GM12891 (cell line): Measurements from ENCODE around the gene HOXD12.
A peak's percentile ranks its signal among the peaks of the same experiment; 100 is the strongest.

Experiments used
- DNase-seq: peaks from one replicate; pipeline ENCODE4 v3.0.0; 2011; ENCODE audit warnings: low spot score; ENCODE audit not compliant: insufficient read length
- FAIRE-seq: peaks from 2 replicates; lab custom pipeline; 2011; peaks lifted over from hg19 to GRCh38; lab: Jason Lieb, UNC
- PAX5 ChIP-seq: IDR thresholded peaks from 2 replicates; pipeline ENCODE4 v1.6.1; 2011; ENCODE audit warnings: low read length, moderate library complexity, mild to moderate bottlenecking; ENCODE audit not compliant: insufficient read depth, severe bottlenecking
- POLR2A ChIP-seq: IDR thresholded peaks from 2 replicates; pipeline ENCODE4 v1.6.1; 2011; ENCODE audit warnings: low read depth, low read length, control low read depth
- POLR2AphosphoS5 ChIP-seq: IDR thresholded peaks from 2 replicates; pipeline ENCODE4 v1.6.1; 2011; ENCODE audit warnings: low read depth, low read length, control low read depth
- POU2F2 ChIP-seq: IDR thresholded peaks from 2 replicates; pipeline ENCODE4 v1.6.1; 2011; ENCODE audit warnings: low read depth, mild to moderate bottlenecking, control low read depth, low read length, moderate library complexity
- SPI1 ChIP-seq: IDR thresholded peaks from 2 replicates; pipeline ENCODE4 v1.6.1; 2011; ENCODE audit warnings: low read depth, low read length, control low read depth
- TAF1 ChIP-seq: IDR thresholded peaks from 2 replicates; pipeline ENCODE4 v1.6.1; 2011; ENCODE audit warnings: low read depth, low read length, control low read depth

HOXD12 gene

GRCh38 chr2:176093145-176093897, 6.3 kb upstream of the HOXD12 start:
- DNase-seq: no peak
- no peak for FAIRE-seq

DNA sequence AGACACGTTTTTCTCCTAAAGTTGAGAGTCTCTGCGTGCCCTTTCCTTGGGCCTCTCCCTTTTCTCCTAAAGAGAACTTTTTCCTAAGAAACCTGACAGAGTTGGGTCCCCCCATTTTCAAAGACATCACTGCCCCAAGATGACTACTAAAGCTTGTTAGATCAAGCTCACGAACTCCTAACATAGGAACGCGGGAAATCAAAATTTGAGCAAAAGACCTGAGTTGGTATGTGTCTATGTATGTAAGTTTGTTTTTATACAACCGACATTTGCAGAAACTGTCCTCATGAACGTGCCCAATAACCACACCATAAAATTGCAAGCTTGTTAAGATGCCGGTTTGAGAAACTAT, 5.7 kb upstream of the HOXD12 start:
- FAIRE-seq (no peak), DNase-seq (no peak)
- no peak for TF ChIP-seq PAX5
- no peak for TF ChIP-seq POLR2AphosphoS5
- no peak for TF ChIP-seq POLR2A

More at GRCh38 chr2:176093145-176093897, 6.3 kb upstream of the HOXD12 start:
- TF ChIP-seq POU2F2 (no peak), POLR2A (no peak), POLR2AphosphoS5 (no peak), SPI1 (no peak), TAF1 (no peak), PAX5 (no peak)

- FAIRE-seq (no peak), DNase-seq (no peak)
- no peak for TF ChIP-seq SPI1
- no peak for TF ChIP-seq PAX5
- no peak for TF ChIP-seq POU2F2
- TF ChIP-seq POLR2A: no peak
- TF ChIP-seq POLR2AphosphoS5: no peak
- TF ChIP-seq TAF1: no peak
Measured at GRCh38 chr2:176094349-176094748, 5.2 kb upstream of the HOXD12 start.

DNA sequence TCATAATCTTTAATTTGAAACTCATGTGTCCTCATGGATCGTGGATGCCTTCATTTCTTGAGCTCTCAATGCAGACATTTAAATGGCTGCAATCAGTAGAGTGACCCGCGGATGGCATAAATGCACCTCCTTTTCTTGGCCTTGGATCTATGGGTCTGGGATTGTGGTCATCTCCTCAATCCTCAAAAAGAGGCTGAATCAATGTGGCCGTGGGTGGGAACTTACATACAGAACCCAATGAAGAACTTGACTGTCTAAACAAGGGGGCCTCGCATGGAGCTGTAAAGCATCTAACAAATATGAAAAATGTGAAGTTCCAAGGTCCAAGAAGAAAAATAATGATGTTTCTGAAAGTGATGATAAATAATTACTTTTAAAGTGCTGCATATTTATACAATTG, 4.2 kb upstream of the HOXD12 start:
- DNase-seq: no peak
- TF ChIP-seq POU2F2 (no peak), TAF1 (no peak), POLR2A (no peak), POLR2AphosphoS5 (no peak), PAX5 (no peak), SPI1 (no peak)
- no peak for FAIRE-seq

- no peak for DNase-seq
- TF ChIP-seq POLR2AphosphoS5 (no peak), SPI1 (0 out of 2 replicates have a peak, but pooled peaks have one; percentile 10), TAF1 (no peak)
- no peak for FAIRE-seq
Measured at GRCh38 chr2:176096243-176096985, 3.2 kb upstream of the HOXD12 start.

DNA sequence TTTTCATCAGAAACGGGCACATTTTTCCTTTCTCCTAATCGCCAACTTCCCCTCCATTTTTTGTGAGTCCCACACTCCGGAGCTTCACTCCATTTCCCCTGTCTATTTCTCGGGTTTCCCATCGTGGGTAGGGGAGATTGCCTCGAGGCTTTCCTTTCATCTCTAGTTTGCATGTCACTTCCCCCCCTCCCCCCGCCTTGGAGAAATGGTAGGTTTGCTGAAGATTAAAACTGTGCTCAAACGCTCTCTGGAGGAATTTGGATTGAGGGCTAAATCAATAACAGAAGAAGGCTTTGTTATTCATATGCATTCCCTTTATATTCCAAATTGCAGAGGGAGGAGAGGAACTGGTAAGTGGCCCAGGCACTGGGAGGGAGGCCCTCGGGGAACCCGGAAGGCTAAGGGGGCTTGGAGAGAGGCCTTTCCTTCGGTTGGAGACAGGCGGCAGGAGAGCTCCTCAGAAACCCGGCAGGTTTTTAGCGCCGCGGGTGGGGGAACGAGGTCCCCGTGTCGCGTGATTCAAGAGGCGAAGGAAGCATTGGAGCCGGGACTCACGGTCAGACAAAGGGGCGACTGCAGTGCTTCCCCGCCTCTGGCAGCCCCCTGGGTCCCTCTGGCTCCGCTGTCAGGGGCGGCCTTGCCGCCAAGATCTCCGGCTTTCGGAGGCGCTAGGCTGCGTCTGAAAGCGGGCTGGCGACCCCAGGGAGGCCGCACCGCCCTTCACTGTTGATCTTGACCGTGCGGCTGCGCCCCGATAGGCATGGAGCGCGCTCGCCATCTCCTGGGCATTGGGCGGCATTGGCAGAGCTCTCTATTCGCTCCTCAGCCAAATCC, 2.4 kb upstream of the HOXD12 start:
- TF ChIP-seq POLR2A: no peak
- TF ChIP-seq POU2F2: no peak
- no peak for TF ChIP-seq TAF1
- FAIRE-seq (peak; percentile 23), DNase-seq (peak; percentile 76)

GRCh38 chr2:176097820-176098365, 1.7 kb upstream of the HOXD12 start:
- no peak for DNase-seq
- no peak for TF ChIP-seq POLR2A
- TF ChIP-seq SPI1: no peak
- no peak for TF ChIP-seq PAX5
- no peak for TF ChIP-seq TAF1
- no peak for TF ChIP-seq POLR2AphosphoS5
- TF ChIP-seq POU2F2: no peak
- no peak for FAIRE-seq

DNA sequence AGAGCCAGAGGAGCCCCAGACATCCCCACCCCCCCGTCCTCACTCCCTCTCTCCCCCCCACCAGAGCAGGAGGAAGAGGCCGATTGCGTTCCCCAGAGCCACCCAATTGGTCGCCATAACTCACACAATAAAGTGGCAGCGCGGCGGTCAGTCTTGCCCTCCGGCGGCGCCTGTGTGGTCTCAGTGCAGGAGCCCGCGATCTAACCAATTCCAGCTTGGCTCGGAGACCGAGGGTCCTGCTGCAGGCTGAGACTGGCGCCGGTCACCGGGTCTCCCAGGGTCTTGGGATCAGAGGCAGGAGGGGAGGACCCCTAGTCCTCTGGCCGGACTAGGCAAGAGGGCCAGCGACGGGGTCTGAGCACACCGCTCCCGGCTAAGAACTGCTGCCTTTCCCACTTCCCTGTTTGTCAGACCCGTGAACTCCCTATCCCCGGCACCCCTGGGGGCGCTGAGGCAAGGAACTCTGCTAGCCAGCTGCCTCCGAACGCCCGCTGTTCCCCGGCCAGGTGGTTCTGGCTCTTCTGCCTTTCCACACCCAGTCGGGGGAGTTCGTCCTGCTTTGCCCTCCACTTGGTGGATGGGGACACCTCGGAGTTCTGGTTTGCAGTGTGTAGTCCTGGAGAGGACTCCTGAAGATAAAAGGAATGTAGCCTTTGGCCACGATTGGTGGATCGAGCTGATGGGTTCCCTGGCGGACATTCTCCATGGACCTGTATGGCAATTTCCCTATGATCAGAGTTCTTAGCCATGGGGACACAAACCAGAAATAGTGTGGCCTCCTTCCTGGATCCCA, 1.0 kb upstream of the HOXD12 start:
- FAIRE-seq: no peak
- no peak for DNase-seq
- TF ChIP-seq POU2F2: no peak
- TF ChIP-seq PAX5: no peak
- TF ChIP-seq POLR2AphosphoS5: no peak
- no peak for TF ChIP-seq TAF1
- no peak for TF ChIP-seq POLR2A
- no peak for TF ChIP-seq SPI1

GRCh38 chr2:176099159-176099727, 352 bp upstream of the HOXD12 start:
- no peak for FAIRE-seq
- no peak for TF ChIP-seq SPI1
- TF ChIP-seq PAX5: no peak
- TF ChIP-seq TAF1: no peak
- no peak for TF ChIP-seq POLR2A
- TF ChIP-seq POU2F2: no peak
- TF ChIP-seq POLR2AphosphoS5: no peak
- DNase-seq: no peak
